ENCODE data around the gene TP53RK.
A peak's percentile ranks its signal among the peaks of the same experiment; 100 is the strongest.

The TP53RK gene

DNA sequence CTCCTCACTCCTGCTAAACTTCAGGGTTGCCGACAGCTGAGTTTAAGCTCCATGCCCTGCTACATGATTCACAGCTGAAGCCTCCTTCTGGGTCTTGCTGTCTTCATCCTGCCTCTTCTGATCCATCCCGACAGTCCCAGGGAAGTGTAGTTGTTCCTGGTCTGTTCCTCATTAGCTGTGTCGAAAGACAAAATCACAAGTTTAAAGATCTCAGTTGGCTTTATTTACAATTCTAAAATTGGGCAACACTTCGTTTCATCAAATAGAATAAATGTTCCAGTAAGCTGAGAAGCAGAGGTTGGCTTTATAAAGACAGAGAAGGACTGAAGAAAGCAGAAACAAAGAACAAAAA, 16.1 kb upstream of the TP53RK start:
- DNase-seq, result no peak

DNA sequence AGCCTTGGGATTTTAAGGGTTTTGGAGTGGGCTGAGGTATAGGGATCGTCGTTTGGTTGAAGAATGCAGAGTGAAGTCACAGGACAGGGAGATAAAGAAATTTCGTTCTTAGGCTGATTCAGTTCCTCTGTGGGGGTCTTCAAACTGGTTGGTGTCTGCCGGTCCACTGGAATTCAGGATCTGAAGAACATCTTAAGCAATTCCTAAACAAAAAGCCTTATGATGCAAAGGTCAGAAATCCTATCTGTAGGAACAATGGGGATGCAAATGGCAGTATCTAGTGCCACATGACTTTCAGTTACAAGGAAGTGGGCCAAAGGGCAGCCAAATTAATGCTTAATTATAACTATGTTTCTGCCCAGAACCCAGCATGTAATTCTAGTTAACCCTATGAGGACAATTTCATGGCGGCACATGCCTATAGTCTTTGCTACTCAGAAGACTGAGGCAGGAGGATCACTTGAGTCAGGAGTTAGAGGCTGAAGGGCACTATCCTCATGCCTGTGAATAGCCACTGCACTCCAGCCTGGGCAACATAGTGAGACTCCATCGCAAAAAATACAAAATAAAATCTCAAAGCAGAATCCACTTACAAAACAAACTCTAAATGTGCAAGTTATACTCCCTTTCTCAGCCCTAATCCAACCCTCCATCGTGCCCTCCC, 15.6 kb upstream of the TP53RK start:
- DNase-seq, result no peak

DNA sequence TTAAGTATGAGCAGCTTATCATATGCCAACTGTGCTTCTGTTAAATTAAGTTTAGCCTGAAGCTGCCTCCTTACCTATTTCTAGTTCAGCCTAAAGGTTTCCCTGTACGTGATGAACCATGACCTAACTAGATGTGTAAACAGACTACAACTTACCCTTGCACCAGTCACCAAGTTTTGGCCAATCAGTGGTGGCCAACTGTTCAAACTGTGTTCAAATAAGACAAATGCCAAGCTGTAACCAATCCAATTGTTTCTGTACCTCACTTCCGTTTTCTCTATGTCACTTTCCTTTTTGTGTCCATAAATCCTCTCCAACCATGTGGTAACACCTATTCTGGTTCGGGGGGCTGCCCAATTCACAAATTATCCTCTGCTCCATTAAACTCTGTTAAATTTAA, 14.2 kb upstream of the TP53RK start:
- DNase-seq, result no peak

DNA sequence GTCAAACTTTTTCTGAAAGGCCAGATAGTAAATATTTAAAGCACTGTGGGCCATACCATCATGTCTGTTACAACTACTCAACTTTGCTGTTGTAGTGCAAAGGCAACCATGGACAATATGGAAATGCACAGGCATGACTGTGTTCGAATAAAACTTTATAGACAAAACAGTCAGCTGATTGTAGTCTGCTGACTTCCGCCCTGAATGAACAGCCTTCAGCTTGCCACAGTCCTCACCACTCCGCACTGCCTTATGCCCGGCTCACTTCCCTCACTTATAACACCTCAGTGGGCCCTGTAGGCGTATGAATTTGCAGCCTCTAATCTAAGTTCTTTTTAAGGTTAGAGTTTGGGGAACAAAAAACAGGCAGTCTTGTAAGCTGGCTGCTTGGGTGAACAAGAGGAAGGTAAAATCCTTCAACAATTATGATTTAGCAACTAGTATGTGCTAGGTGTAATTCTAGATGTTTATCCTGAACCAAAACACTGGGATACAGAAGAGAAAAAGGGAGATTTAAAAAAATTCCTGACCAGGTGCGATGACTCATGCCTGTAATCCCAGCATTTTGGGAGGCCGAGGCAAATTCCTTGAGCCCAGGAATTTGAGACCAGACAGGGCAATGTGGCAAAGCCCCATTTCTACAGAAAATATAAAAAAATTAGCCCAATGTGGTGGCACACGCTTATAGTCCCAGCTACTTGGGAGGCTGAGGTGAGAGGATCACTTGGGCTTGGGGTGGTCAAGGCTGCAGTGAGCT, 13.4 kb upstream of the TP53RK start:
- no peak for DNase-seq

DNA sequence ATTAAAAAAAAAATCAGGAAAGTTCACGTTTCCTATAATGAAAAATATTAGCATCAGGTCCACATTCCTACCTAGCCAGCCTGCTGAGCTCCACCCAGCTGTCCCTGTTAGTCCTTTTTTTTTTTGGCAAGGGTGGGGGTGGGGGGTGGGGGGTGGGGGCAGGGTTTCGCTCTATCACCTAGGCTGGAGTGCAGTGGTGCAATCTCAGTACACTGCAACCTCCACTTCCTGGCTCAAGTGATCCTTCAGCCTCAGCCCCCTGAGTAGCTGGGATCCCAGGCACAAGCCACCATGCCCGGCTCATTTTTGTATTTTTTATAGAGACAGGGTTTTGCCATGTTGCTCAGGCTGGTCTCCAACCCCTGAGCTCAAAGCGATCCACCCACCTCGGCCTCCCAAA, 12.7 kb upstream of the TP53RK start:
- DNase-seq, result peak; percentile 52

DNA sequence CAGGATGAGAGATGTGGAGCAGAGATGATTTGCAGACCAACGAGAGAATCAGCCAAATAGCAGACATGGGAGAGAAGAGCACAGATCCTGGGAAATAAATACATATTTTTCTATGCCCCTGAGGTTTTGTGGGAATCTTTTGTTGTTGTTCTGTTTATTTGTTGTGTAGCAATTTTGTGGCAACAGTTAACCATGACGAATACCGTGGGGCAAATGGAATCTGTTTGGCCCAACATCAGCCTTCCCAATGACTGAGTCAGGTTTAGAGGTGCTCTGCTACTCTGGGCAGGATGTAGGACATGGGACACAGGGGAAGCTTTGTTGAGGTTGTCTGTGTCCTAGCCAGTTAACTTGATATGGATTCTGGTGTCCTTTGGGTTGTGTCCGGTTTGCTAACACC, 12.3 kb upstream of the TP53RK start:
- DNase-seq, result no peak

DNA sequence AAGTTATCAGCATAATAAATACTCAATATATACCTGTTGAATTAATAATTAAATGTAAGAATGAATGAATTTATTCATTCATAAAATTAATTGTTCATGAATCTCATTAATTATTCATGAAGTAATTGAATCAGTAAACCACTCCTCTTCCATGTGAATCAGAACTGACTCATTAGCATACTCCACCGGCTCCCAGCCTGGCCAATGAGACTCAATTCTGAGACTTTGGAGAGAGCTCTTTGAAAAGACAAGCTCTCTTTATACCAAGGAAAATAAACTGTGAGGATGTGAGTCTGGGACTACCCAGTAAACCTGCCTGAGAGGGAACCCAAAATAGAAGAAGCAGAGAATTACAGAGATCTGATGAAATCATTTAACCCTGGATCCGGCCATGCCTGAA, 11.8 kb upstream of the TP53RK start:
- DNase-seq, result no peak

DNA sequence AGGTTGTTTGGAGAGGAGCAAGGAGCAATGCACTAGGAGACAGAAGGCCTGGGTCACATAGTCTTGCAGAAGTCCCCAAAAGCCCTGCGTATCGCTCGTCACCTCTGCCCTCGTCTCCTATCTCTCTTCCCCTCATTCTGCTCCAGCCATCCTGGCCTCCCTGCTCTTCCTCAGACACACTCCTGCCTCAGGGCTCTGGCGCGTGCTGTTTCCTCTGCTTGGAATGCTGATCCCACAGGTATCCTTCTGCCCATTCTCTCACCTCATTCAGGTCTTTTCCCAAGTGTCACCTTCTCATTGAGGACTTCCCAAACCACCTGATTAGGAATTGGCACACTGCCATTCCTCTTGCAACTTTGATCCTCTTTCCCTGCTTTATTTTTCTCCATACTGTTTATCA, 11.2 kb upstream of the TP53RK start:
- peak; percentile 27 for DNase-seq

DNA sequence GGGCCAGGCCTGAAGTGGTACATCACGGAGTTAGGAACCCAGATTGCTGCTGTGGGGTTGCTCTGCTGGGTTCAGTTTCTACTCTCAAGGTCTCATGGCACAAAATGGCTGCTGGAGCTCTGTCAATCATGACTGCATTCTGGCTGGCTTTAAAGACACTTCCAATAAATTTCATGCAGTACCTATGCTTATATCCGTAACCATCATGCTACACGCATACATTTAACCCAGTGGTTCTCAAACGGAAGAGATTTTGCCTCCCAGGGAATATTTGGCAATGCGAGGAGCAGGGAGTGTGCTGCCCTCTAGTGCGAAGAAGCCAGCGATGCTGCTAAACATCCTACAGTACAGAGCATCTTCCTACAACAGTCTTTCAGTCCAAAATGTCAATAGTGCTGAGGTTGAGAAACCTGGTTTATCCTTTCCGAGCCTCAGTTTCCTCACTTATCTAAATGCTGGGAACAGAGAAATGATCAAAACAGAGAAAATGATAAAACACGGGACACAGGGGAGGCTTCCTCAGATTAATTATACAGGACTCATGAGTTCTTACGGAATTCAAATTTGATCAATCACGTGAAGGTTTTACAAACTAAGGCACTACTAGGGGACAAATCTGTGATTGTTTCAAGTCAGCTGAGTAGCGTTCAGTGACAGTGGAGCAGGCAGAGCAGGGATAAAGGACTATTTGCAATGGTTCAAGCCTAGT, 10.6 kb upstream of the TP53RK start:
- DNase-seq, result no peak

DNA sequence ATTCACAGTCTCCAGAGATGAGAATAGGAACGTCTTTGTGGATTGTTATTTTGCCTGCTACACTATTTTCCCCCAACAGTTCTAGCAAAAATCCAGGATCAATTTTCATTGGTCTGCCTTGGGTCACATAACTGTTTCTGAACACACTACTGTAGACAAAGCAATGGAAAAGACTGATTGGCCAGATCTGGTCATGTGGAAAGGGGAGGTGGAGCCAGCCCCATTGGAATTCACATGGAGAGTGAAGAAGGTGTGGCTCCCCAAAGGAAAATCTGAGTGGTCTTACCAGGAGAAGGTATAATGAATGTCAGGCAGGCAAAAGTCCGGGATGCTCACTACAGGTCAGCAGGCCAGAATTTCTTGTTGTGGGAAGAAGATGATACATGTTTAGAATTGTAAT, 9.5 kb upstream of the TP53RK start:
- DNase-seq, result no peak

DNA sequence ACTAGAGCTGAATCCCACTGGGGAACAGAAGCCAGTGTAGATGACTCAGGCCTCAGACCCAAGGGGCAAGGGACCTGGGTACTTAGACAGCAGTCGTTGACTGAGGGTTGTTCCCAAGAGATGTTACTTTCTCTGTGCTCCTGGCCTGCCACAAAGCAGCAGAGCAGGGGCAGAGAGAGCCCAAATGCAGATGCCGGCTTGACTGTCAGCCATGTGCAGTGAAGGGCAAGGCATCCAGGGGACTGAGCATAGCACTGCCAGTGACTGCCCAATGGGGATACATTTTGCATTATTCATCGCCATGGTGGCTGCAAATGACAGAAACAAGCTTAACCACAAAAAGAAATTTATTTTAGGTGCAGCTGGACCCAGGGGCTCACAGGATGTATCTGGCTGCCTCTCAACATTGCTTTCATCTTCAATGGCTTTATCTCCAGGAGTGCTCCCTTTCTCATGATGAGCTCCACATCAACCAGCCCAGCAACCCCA, 7.6 kb upstream of the TP53RK start:
- DNase-seq, result no peak

DNA sequence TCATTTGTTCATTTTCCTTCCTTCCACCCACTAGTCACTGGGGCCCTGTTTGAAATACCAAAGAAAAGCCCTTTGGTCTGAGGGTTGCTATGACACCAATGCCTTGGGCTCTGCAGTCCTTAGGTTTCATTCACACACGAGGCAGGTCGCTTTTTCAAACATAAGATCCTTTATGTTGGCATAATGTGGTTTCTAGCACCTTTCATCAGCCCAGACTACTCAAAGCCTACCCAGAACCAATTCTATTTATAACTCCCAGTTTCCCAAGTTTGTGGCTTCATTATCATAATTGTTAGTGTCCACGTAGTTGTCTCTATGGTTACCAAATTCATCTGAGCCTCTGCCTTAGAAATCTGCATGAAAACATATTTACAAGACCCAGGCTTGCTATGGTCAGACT, 6.6 kb upstream of the TP53RK start:
- no peak for DNase-seq

DNA sequence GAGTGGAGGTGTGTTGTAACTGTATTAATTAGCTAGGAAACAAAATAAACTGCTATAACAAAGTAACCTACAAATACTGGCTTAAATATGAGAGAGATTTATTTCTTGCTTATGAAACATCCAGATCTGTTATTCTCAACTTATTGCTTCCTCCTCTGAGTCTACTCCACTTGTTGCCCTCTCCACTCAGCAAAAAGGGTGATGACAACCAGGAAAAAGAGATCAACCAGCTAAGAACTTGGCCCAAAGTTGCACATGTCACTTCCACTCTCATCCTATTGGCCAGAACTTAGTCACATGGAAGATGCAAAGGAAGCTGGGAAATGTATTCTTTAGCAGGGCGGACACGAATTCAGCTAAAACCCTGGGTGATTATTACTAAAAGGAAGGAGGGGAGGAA, 5.2 kb upstream of the TP53RK start:
- peak; percentile 49 for DNase-seq

DNA sequence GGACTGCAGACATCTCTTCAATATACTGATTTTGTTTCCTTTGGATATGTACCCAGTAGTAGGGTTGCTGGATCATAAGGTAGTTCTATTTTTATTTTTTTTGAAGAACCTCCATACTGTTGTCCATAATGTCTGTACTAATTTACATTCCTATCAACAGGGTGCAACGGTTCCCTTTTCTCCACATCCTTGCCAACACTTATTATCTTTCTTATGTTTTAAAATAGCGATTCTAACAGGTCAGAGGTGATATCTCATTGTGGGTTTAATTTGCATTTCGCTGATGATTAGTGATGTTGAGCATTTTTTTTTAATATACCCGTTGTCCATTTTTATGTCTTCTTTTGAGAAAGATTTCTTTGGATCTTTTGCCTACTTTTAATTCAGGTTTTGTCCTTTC, 2.0 kb upstream of the TP53RK start:
- no peak for DNase-seq

DNA sequence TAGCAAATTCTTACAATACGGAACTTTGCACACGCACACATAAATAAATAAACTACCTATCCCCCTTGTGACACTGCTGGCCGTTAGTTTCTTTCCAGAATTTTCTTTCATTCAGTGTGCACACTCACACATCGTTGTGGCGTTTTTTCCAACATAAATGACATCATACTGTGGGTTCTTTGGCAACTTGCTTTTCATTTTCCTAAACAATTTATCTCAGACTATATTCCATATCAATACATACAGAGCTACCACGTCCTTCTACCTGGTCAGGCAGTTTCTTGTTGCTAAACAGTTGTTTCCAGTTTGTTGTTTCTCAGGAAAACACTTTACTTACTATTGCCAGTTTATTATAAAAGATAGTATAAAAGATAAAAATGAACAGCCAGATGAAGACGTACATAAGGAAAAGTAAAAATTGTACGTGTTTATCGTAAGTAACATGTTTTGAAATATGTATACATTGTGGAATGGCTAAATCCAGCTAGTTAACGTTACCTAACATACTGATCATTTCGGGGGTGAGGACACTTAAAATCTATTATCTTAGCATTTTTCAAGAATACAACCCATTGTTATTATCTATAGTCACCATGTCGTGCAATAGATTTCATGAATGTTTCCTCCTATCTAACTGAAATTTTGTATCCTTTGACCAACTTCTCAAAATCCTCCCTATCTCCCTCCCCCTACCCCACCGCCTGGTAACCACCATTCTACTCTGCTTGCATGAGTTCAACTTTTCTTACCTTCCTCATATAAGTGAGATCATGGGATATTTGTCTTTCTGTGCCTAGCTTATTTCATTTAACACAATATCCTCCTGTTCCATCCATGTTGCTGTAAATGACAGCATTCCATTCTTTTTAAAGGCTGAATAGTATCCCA, 1.2 kb upstream of the TP53RK start:
- DNase-seq, result no peak

DNA sequence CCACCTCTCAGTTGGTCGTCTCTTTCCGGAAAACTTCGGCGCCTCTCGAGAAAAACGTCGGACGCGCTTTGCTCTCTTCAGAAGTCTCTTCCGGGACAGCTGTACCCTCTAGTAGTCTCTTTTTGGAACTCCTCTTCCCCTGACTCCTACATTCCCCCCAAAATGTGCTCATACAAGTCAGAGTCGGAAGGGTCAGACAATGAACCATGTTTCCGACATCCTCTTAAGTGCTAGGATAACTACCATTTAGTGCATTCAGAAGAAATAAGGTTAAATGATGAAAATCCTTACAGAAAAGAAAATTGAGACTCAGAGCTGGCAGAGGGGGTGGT, 476 bp upstream of the TP53RK start:
- DNase-seq, result no peak

DNA sequence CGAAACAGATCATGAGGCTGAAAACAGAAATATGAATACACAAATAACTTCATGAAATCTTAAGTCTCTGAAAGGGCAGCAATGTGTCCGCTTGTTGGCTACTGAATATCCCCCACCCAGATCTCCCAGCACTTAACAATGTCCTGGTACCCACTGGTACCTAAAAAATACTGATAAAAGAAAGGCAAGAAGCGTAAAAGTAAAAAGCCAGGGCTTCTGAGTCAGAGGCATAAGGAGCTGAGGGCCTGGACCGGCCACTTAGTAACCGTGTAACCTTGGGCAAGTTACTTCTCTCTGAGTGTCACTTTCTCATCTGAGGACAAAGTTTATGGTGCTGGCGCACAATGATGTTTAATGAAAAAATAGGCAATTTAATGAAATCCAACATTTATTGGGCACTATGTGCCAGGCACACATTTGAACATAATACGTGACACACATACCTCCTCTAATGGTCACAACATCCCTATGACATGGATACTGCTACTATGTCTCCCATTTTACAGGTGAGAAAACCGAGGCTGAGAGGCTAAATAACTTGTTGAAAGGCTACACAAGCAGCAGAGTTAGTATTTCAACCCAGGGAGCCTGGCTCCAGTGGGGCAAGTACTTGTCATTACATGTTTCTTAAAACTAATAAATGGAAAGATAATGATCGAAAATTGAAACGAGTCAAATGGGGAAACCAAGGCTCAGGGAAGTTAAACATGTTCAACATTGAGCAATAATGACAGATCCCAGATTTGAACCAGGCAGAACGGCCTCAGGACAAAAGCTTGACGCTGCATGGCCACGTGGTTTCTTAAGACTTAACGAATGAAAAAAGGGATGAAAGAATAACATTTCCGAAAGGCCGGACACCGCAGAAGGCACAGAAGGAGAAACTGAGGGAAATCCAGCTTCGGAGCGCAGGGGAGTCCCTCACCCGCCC, 828 bp downstream of the TP53RK start:
- peak; percentile 49 for DNase-seq

DNA sequence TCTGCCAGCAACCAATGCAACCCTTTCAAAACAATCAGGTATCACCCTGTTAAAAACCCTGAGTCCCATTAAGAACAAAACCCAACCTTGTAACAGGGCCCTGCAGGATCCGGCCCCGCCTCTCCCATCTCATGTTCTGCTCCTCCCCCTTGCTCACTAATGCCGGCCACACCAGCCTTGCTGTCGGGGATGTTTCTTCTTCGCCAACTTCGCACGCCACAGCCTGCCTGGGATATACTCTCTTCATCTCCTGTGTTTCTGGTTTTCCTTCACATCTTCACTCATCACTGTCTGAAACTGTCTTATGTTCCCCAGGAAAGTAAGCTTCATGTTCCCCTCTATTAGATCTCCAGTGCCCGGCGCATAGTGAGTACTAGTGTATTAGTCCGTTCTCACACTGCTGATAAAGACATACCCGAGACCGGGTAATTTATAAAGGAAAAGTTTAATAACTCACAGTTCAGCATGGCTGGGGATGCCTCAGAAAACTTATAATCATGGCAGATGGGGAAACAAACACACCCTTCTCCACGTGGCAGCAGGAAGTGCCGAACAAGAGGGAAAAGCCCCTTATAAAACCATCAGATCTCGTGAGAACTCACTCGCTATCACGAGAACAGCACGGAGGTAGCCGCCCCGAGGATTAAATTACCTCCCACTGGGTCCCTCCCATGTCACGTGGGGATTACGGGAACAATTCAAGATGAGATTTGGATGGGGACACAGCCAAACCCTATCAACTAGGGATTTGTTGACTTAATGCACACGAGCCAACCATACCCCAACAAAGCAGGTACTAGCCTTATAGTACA, 5.1 kb downstream of the TP53RK start:
- DNase-seq, result peak; percentile 17

DNA sequence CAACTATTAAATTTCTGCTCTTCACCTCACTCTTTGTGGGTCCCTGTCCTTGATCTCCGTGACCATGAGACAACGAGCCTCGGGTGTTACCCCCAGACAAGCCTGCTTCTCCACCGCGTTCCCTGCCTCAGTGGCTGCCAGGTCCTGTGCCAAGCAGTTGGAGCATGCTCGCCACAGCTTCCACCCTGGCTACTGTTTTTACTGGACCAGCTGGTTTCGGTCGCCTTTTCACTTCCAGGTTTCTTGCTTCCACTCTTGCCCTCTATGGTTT, 5.6 kb downstream of the TP53RK start:
- DNase-seq, result no peak

DNA sequence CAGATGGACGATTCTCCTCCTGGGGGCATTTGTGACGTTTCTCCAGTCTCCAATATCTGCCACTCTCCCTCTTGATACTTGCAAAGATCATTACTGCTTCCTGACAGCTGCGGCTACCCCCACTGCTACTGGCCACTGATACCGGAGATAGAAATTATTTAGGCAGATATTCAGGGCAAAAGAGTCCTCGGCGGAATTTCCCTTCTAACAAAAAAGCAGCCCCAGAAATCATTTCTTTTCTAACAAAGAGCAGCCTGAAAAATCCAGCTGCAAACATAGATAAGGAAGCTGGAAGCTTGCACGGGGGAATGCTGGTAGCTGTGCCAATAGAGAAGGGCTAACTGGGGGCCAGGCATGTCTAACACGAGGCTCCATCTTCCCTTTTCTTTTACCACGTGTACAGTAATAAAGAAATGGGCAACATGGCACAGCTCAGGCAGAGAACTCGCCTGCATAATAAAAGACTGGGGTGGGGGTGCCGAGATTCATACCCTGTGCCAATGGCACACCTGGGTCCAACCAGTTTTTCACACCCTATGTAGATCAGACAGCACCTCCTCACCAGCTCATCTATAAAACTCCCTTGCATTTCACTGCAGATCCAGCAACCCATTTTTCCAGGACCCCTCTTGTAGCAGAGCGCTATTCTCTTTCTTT, 6.1 kb downstream of the TP53RK start:
- no peak for DNase-seq

Data from NCI-H2171 treated with DMSO at 0.1 percent for 48 hours (cell line).